Right ventricle myocardium inferior (tissue), 1 donor: ENCODE data around the gene PFDN6. TPM values are rescaled to one million over a fixed set of nuclear protein-coding genes. Genes with fewer than 3 reads are reported as not detected.
A peak's percentile ranks its signal among the peaks of the same experiment; 100 is the strongest.
"Not testable (repeated sequence)": the region's sequence is repeated elsewhere in the genome, so short reads cannot be mapped to it uniquely, and the experiment has no call there.

ENCODE experiments used
- ATAC-seq: fragments of 200-7000 bp; cut with Tn5 transposase; one replicate; pipeline ENCODE4 v1.9.1; 2020; ENCODE audit warnings: mild to moderate bottlenecking, moderate library complexity
- DNase-seq: peaks from one replicate; pipeline ENCODE4 v3.0.0; 2021; ENCODE audit errors: missing footprints
- intact Hi-C: fragments of 100-400 bp; cut with DNase I; formaldehyde crosslinking; loops from one replicate; pipeline ENCODE4 v1.11.0; 2022
- total RNA-seq: library from RNA; stranded (reverse); fragmentation: NEBNext Ultra II Directional; extraction: Animal tissue kit (Norgen Biotek cat#: 25700); gene quantifications from one replicate; pipeline ENCODE4 v1.2.1, GENCODE V29; 2021
- donor health status: DM: no; HTN: yes; CAD: no; lungs with severe emphysema.

Gene PFDN6
- total RNA-seq, 1 donor from 2014 or later: 57.8 TPM

- no peak for DNase-seq
- intact Hi-C loops: loop anchor here (2.0 kb wide), 1 partner anchor 44 kb away; the partner anchor contains the start of gene ZBTB22
- peak; percentile 6 for ATAC-seq
These were observed 16.9 kb upstream of the PFDN6 start for GRCh38 chr6:33272275-33273128.

- intact Hi-C loops: loop anchor here (2.0 kb wide), 1 partner anchor 43 kb away; the partner anchor contains the start of gene ZBTB22
- no peak for DNase-seq
These were observed 16.1 kb upstream of the PFDN6 start for GRCh38 chr6:33273129-33273923.

DNA sequence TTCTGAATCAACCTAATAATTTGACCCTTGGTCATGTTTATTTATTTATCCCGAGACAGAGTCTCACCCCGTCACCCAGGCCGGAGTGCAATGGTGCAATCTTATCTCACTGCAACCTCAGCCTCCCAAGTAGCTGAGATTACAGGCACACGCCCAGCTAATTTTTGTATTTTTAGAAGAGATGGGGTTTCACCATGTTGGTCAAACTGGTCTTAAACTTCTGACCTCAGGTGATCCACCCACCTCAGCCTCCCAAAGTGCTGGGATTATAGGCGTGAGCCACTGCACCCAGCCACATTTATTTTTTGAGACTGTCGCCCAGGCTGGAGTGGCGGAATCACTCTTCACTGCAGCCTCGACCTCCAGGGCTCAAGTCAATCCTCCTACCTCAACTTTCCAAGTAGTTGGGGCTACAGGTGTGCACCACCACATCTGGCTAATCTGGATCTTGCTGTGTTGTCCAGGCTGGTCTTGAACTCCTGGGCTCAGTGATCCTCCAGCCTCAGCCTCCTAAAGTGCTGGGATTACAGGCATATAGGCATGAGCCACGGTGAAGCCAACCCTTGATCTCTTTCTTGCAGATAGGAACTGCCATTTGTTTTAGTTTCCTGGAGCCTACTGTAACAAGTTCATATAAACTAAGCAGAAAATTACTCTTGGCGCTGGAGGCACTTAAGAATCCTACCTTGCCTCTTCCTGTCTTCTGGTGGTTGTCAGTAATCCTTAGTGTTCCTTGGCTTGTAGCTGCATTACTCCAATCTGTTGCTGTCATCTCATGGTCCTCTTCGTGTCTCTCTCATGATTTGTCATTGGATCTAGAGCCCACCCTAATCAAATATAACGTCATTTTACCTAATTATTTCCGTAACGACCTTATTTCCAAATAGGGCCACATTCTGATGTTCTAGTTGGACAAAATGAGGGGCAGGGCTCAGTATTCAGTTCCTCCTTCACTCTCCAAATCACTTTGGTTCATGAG is 15.2 kb upstream of the PFDN6 start:
- ATAC-seq: no peak
- intact Hi-C loops: loop anchor here (2.0 kb wide), 1 partner anchor 43 kb away; the partner anchor contains the start of gene ZBTB22
- no peak for DNase-seq

More at GRCh38 chr6:33273129-33273923, 16.1 kb upstream of the PFDN6 start:
- ATAC-seq: no peak

DNA sequence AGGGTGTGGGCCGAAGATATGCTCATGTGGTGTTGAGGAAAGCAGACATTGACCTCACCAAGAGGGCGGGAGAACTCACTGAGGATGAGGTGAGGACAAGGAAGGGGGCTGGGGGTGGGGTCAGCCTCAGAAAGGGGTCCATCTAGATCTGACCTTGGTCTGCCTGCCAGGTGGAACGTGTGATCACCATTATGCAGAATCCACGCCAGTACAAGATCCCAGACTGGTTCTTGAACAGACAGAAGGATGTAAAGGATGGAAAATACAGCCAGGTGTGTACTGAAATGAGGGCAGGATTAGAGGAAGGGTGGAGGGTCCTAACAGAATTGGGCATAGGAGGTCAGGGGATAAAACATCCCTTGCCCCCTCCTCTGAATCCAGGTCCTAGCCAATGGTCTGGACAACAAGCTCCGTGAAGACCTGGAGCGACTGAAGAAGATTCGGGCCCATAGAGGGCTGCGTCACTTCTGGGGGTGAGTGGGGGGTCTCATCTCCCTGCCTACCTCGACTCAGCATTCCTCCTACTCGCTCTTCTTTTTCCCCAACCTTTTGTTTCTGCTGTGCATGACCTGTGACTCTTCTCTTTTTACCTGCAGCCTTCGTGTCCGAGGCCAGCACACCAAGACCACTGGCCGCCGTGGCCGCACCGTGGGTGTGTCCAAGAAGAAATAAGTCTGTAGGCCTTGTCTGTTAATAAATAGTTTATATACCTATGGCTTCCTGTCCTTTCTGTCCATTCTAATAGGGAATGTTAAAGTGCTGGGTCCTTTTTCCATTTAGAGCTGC is 13.4 kb upstream of the PFDN6 start:
- intact Hi-C loops, ATAC-seq, DNase-seq: not testable (repeated sequence)

- intact Hi-C loops: no loop called here
- peak; percentile 18 for DNase-seq
- ATAC-seq: no peak
These were observed 12.9 kb upstream of the PFDN6 start for GRCh38 chr6:33276581-33276863.

DNA sequence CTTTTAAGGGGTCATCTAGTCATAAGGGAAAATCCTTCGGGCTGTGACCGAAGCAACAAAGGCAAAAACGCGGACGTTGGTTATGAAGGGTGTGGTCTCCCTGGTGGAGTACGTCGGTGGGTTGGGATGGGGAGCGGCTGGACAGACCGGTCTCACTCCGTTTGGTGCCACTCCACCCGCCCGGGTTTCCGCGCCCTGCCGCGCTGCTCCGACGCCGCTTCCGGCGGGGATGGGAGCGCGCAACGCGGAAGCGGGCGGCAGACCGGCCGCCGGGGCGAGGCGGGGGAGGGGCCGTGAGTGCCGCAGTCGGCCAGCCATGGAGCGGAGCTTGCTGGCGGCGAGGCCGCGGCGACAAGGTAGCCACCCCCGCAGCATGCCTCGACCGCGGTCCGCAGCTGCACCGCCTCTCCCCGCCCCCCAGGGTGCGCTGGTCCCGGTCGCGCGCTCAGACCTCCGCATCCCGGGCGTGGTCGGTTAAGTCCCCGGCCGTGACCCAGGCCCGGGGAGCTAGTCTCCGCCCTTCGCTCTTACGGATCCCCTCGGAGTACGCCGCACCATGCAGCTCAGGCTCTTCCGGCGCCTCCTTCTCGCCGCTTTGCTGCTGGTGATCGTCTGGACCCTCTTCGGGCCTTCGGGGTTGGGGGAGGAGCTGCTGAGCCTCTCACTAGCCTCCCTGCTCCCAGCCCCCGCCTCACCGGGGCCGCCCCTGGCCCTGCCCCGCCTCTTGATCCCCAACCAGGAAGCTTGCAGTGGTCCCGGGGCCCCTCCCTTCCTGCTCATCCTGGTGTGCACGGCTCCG is 12.3 kb upstream of the PFDN6 start, which contains the start of gene B3GALT4:
Gene B3GALT4, plus strand, starts transcription at position 260 of the 799 bp plus-strand sequence. Its CDS starts 297 bp downstream, at position 557.
- DNase-seq: peak; percentile 91
- intact Hi-C loops: no loop called here
- ATAC-seq: peak; percentile 69

DNA sequence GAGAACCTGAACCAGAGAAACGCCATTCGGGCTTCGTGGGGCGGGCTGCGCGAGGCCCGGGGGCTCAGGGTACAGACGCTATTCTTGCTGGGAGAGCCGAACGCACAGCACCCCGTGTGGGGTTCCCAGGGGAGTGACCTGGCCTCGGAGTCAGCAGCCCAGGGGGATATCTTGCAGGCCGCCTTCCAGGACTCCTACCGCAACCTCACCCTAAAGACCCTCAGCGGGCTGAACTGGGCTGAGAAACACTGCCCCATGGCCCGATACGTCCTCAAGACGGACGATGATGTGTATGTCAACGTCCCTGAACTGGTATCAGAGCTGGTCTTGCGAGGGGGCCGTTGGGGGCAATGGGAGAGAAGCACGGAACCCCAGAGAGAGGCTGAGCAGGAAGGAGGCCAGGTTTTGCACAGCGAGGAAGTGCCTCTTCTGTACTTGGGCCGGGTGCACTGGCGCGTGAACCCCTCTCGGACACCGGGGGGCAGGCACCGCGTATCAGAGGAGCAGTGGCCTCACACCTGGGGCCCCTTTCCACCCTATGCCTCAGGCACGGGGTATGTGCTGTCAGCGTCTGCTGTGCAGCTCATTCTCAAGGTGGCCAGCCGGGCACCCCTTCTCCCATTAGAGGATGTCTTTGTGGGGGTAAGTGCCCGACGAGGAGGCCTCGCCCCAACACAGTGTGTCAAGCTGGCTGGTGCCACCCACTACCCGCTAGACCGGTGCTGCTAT is 11.6 kb upstream of the PFDN6 start:
- DNase-seq: peak; percentile 56

GRCh38 chr6:33278392-33278741 is 11.0 kb upstream of the PFDN6 start:
- intact Hi-C loops: no loop called here
- no peak for ATAC-seq
- DNase-seq: no peak

More for the DNA sequence above, 11.6 kb upstream of the PFDN6 start:
- intact Hi-C loops: no loop called here
- no peak for ATAC-seq

- no peak for DNase-seq
- intact Hi-C loops: no loop called here
- no peak for ATAC-seq
These were observed 10.6 kb upstream of the PFDN6 start for GRCh38 chr6:33278810-33279209.

GRCh38 chr6:33279257-33279695 is 10.1 kb upstream of the PFDN6 start:
- ATAC-seq: no peak
- intact Hi-C loops: no loop called here
- DNase-seq: no peak

DNA sequence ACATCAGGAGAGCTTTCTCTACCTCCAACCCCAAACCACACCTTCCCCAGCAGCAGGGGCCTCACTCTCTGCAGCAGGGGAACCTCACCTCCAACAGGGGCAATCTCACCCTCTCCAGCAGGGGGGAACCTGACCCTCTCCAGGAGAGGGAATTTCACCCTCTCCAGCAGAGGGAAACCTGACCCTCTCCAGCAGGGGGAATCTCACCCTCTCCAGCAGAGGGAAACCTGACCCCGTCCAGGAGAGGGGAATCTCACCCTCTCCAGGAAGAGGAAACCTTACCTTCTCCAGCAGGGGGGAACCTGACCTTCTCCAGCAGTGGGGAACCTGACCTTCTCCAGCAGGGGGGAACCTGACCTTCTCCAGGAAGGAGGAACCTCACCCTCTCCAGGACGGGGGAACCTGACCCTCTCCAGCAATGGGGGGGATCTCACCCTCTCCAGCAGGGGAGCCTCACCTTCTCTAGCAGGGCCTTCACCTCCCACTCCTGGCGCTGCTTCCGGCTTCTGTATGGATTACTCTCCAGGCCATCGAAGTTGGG is 9.4 kb upstream of the PFDN6 start:
- ATAC-seq: no peak
- intact Hi-C loops: loop anchor here (10.0 kb wide), 1 partner anchor 135 kb away; the partner anchor contains the start of genes CUTA and PHF1
- no peak for DNase-seq

- intact Hi-C loops: loop anchor here (10.0 kb wide), 1 partner anchor 134 kb away; the partner anchor contains the start of genes CUTA and PHF1
- ATAC-seq (no peak), DNase-seq (peak; percentile 56)
These were observed 8.9 kb upstream of the PFDN6 start for GRCh38 chr6:33280539-33280938.

DNA sequence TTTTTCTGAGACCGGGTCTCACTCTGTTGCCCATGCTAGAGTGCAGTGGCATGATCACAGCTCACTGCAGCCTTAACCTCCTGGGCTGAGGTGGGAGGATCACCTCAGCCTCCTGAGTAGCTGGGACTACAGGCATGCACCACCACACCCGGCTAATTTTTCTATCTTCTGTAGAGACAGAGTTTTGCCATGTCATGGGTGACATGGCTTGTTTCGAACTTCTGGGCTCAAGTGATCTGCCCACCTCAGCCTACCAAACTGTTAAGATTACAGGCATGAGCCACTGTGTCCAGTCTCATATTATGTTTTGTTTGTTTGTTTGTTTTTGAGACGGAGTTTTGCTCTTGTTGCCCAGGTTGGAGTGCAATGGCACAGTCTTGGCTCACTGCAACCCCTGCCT is 4.2 kb upstream of the PFDN6 start:
- not testable (repeated sequence) for DNase-seq, ATAC-seq
- intact Hi-C loops: loop anchor here (10.0 kb wide), 1 partner anchor 130 kb away; the partner anchor contains the start of genes CUTA and PHF1

GRCh38 chr6:33286946-33287914 is 2.2 kb upstream of the PFDN6 start:
- intact Hi-C loops: loop anchor here (10.0 kb wide), 1 partner anchor 128 kb away; the partner anchor contains the start of genes CUTA and PHF1
- DNase-seq (no peak), ATAC-seq (no peak)
